NCI-H345 (cell line): Measurements from ENCODE around the gene PLCB2.

Experiments used
- DNase-seq: peaks from one replicate; lab custom pipeline; 2025; lab: John Stamatoyannopoulos, UW

The PLCB2 gene

GRCh38 chr15:40271685-40272484, 35.9 kb downstream of the PLCB2 start:
- no peak for DNase-seq

- no peak for DNase-seq
Measured at GRCh38 chr15:40270246-40270995, 37.3 kb downstream of the PLCB2 start.

GRCh38 chr15:40269604-40270003, 38.1 kb downstream of the PLCB2 start:
- DNase-seq, result no peak

- DNase-seq, result no peak
Measured at GRCh38 chr15:40267670-40268069, 40.1 kb downstream of the PLCB2 start.

- DNase-seq, result no peak
Measured at GRCh38 chr15:40266828-40267304, 40.9 kb downstream of the PLCB2 start.

- DNase-seq, result no peak
Measured at GRCh38 chr15:40265875-40266274, 41.9 kb downstream of the PLCB2 start.

GRCh38 chr15:40265355-40265754, 42.4 kb downstream of the PLCB2 start:
- DNase-seq, result no peak

GRCh38 chr15:40264321-40265153, 43.2 kb downstream of the PLCB2 start:
- DNase-seq, result no peak

GRCh38 chr15:40263024-40263754, 44.5 kb downstream of the PLCB2 start:
- no peak for DNase-seq

GRCh38 chr15:40259021-40259420, 48.7 kb downstream of the PLCB2 start:
- DNase-seq, result no peak

GRCh38 chr15:40258544-40258943, 49.2 kb downstream of the PLCB2 start:
- no peak for DNase-seq

GRCh38 chr15:40257656-40258450, 49.9 kb downstream of the PLCB2 start:
- DNase-seq, result no peak

GRCh38 chr15:40256638-40257235, 51.0 kb downstream of the PLCB2 start:
- DNase-seq, result no peak

GRCh38 chr15:40255033-40255432, 52.7 kb downstream of the PLCB2 start:
- DNase-seq, result no peak

- no peak for DNase-seq
Measured at GRCh38 chr15:40254452-40254851, 53.3 kb downstream of the PLCB2 start.

- no peak for DNase-seq
Measured at GRCh38 chr15:40253167-40253790, 54.5 kb downstream of the PLCB2 start.

- DNase-seq, result no peak
Measured at GRCh38 chr15:40252438-40253166, 55.1 kb downstream of the PLCB2 start.

GRCh38 chr15:40252141-40252437, 55.6 kb downstream of the PLCB2 start:
- DNase-seq, result no peak

- DNase-seq, result no peak
Measured at GRCh38 chr15:40251486-40252140, 56.1 kb downstream of the PLCB2 start.
